HG02885 (cell line): ENCODE data around the gene BTBD9.

Experiments used
- ATAC-seq: cut with Tn5 transposase; IDR thresholded peaks from one replicate; pipeline ENCODE4 v1.9.1; 2021; ENCODE audit warnings: mild to moderate bottlenecking; ENCODE audit not compliant: unreplicated experiment, poor library complexity

The BTBD9 gene

DNA sequence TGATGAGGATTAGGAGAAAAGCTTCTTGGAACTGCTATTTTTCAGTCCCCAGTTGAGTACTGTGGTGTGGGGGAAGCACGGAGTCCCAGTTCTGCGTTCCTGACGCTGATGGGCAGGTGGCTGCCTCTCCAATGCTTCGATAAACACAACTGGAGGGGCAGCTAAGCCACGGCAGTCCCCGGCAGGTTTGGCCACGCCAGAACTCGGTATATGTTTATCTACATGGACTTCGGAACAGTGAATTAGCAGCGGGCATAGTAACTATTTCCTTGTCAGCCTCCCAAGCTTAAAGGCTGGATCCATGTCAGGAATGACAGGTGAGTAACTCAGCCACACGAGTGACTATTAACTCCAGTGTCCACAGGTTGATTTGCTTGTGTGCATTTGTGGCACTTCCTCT lies 465.8 kb downstream of the BTBD9 start:
- no peak for ATAC-seq

DNA sequence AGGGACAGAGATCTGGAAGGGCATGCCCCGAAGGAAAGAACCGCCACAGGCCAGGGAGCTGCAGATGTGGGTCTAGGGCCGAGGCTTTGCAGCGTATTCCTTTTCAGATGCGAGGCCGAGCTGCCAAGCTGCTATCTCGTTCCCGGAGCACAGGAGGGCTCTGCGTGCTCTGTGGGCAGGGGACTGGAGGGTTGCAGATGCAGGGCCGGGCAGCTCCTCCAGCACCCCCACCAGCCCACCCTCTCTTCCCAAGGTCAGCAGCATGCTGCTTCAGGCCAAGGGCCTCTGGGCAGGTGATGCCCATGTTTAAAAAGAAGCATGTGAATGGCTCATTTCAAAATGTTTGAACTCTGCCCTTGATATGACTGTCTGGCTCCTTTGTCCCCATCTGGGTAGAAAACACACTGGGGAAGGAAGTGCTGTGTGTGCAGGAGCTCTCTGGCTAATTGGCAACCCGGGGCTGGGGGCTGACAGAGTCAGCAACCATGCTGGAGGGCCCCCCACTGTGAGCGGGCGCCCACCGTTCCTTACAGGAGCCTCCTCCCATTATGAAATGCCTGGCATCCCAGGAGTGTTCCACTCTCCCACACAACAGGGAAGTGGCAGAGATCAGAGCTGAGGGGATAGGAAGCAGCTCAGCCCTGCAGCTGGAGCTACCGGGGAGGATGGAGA lies 466.9 kb downstream of the BTBD9 start:
- ATAC-seq, result no peak

DNA sequence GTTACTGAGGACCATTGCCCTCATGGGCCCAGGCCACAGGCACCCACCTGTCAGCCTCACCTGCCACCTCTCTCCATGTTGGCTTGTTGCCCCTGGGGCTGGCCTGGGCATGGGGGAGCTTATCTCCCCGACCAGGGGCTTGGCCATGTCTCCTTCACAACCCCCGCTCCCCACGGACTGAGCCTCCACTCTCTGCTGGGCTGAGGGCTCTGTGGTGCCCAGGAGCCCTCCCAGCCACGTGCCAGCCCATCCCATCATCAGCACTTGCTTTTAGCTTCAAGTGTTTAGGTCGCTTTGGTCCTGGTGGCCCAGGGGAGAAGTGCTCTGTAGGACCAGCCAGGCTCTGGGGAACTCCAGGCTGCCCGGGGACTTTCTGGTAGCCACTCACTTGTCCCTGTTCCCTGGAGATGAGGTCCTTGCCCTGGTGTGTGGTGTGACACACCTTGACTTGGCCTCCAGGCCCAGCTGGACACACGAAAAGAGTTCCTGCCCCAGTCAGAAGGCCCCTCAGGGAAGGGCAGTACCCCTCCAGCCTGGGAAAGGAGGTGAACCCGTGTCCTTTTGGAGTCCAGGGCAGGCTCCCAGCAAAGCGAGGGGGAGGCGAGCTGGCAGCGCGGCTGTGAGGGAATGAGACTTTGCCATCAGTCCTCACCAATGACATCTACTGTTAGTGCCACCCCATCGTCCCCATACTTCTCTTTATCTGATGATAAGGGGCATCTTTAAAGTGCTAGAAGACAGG lies 467.6 kb downstream of the BTBD9 start:
- no peak for ATAC-seq

DNA sequence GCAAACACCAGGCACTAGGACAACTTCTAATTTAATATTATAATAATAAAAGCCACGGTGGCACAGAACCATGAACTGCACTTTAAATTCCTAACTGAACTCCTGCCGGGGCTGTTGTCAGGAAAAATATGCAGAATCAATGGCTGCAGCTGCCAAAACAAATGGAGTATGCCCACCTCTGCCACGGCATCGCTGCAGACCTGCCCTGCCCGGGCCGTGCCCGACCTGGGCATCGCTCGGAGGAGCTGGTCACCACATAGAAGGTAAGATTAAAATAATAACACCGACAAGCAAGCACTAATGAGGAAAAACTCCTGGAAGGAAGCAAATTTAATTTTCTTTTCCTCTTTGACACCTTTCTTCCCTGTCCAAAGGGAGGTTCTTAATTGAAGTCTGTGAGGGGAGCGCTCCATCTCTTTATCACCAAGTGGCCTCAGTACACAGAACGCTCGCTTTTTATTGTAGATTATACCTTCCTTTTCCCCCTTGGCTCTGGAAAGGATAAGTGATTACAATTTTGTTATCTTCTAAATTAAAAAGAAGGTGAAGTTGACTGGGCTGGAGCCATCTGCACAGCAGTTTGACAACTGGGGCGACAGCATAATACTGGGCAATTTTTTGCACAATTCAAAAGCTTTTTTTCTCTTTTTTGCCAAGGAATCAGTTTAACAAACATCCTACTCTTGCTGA lies 468.9 kb downstream of the BTBD9 start:
- no peak for ATAC-seq

DNA sequence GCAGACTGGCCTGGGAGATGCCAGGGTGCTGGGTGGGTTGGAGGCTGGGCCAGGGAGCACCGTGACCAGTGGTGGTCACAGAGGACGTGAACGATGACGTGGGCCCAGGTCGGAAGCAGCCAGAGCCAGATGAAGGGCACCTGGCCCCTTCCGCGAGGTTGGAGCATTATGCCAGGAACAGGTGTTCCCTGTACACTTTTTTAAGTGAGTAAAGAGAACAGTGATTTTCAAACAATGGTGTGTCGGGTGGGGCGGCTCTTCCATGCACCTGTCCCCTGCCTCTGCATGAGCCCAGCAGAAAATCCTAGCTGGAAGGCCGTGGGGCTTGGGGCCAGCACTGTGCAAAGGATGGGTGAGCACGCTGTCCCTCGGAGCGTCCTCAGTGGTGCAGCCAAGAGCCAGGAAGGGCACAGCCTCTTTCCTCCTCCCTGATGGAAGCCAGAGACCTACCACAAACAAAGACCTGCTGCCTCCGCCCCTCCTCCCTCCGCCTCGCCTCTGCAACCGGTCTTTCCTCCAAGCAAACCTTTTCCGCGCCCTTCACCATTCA lies 469.7 kb downstream of the BTBD9 start:
- no peak for ATAC-seq

DNA sequence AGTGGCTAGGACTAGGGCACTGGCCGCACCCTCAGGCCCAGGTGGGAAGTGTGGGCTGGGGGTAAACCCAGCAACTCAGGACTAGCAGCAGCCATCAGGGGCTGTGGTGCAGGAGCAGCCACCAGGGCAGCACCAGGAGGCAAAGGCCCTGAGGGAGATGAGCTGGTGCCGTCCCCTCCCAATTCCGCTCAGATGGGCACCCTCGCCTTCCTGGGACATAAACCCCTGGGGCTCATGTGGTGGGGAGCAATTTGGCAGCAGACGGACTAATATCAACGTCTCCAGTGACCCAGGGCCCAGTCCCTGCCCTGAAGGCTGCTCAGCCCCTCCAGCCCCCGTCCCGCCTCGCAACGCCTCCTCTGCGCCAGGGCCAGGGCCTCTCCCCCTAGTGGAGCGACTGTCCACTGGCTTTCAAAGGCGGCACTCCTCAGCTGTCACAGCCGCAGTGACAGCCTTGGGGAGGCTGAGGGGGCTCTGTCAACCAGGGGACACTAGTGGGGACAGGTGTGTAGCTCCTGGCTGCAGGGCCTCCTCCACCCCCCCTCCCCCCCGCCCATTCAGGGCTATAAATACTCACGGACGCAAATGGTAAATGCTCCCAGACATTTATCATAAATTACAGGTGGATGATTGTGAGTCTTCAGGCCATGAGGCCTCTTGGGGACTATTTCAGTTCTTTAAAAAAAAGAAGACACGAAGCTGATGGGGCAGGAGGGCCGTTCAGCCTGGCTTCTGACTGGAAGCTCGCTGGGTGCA lies 470.3 kb downstream of the BTBD9 start:
- ATAC-seq, result no peak

DNA sequence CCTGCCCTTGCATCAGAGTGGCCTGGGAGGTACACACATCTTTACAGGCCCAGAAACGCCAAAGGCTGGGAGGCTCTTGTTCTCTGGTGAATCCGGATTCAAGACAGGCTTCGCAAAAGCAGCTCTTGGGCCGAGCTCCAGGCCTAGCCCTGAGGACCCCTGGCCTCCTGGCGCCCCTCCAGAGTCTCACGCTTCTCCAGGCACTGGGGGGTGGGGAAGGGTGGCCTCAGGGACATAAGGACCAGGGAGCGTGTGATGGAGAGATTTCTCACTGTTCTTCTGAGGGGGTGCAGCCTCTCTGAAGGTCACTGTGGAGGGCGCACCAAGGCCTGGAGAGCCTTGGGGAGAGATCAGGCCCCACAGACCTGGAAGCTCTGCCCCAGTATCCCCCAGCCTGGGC lies 471.0 kb downstream of the BTBD9 start:
- no peak for ATAC-seq

DNA sequence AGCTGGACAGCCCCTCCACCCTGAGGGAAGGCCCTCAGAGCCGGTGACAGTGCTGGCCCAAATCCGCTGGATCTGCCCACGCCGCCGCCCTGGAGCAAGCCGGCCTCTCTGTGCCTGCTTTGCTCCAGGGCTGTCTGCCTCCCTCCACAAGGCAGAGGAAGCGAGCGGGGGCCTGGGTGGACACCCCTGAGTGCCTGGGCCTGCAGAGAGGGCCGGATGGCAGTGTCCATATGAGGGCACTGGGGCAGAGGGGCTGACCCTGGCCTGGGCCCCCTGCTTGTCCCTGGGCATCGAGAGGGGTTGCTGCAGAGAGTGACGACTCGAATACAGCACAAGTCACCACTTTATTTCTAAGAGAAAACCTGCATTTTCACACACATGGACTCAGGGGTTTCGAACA lies 471.6 kb downstream of the BTBD9 start:
- no peak for ATAC-seq

DNA sequence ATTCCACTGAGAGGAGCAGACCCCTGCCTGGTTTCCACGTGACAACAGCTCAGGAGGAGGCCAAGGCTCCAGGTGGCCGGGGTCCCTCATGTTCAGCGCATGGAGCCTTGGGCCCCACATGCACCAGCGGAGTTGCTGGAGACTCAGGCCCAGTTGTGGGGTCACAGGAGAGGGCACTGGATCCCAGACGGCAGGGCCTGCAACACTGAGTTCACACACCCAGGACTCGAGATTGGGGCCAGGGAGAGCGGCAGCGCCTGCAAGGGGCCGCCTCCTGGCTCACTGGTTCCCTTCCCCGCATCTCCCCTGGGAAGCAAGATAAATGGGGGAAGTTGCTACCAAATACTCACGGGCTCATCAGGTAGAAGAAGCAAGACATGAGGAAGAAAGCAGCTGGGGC lies 472.1 kb downstream of the BTBD9 start:
- no peak for ATAC-seq

DNA sequence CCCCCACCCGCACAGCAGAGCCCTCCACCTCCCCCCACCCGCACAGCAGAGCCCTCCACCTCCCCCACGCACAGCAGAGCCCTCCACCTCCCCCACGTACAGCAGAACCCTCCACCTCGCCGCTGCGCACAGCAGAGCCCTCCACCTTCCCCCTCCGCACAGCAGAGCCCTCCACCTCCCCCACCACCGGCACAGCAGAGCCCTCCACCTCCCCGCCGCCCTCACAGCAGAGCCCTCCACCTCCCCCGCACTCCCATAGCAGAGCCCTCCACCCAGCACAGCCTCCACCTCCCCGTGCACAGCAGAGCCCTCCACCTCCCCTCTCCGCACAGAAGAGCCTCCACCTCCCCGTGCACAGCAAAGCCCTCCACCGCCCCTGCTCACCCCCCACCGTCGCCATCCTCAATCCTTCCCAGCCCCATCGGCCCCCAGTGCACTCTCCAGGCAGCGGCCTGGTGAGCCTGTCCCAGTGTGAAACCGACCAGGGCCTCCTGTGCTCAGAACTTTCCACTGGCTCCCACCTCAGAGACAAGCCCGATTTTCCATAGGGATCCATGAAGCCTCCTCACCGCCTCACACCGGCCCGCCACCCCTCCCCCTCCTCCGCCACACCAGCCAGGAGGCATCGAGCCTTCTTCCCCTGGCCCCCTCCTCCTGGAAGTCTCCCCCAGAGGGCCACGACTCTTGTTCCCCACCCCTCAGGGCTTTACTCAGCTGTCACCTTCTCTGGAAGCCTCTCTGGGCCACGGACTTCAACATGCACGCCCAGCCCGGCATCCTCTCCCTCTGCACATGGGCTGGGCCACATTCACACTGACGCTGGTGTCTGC lies 473.1 kb downstream of the BTBD9 start:
- ATAC-seq, result no peak

DNA sequence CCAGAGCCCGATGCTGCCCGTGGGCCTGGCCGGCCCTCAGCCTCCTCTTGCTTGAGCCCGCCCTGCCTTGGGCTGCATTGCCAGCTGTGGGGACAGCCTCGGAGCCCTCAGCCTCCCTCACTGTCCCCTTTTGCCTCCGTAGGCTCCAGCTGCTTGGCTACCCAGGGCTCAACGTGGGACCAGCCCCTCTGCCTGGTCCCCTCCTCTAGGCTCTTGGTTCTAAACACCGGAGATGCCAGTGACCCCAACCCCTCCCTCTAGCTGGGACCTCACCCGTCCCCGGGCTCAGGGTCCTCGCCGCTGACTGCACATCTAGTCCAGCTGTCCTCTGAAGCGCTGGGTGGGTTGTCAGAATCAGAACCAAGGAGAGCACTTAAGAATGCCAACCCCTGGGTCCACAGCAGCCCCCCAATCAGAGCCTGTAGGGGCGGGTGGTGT lies 475.0 kb downstream of the BTBD9 start:
- ATAC-seq, result no peak

DNA sequence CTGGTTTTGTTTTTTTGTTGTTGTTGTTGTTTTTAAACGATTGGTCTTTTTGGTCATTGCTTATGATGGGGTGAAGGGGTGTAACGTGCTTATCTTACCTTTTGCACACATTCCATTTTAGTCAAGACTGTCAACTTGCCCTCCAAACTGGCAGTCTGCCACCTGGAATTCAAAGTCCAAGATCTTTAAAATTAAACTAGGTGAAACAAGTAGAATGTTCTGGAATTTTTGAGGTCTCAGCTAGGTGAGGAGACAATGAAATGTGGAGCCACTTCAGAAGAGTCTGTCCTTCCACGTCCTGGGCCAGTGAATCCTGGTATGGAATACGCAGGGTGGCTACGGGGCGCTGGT lies 475.6 kb downstream of the BTBD9 start:
- ATAC-seq, result no peak

DNA sequence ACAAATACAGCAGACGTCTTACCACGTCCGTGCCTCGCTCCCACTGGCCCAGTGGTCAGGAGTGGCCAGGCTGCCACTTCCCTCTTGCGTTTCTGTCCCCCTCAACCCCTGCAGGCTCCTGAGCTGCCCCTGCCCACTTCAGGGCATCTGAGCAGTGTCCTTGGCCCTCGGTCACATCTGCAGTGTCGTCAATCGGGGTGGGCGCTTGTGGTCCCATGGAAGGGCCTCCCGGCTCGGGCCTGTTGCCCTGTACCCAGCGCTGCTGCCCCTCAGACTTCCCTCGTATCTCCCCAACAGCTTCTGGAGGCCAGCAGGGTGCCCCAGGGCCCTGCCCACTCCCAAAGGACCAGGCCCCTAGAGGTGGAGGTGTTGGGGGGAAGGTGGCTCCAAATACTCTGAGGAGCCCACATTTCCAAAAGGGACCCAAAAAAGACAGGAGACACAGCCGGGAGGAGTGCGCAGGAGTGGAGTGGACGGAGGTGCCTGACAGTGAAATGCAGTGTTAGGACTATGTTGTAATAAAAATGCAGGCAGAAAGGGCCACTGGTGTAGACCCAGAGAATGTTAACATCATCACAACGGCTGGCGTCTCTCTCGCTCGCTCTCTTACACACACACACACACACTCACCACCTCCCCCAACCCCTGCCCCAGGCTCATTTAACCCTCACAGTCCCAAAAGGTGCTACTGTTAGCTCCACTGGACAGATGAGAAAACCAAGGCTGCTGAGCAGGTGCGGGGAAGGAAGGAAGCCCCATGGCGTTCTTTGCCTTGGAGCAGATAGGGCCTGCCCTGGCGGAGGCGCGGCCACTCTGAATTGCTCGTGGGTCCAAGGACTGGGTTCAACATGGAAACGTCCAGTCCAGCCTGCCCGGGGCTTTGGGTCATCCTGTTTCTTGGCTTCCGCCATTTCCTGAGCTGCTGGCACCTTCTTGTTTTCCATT lies 476.3 kb downstream of the BTBD9 start:
- ATAC-seq, result no peak

DNA sequence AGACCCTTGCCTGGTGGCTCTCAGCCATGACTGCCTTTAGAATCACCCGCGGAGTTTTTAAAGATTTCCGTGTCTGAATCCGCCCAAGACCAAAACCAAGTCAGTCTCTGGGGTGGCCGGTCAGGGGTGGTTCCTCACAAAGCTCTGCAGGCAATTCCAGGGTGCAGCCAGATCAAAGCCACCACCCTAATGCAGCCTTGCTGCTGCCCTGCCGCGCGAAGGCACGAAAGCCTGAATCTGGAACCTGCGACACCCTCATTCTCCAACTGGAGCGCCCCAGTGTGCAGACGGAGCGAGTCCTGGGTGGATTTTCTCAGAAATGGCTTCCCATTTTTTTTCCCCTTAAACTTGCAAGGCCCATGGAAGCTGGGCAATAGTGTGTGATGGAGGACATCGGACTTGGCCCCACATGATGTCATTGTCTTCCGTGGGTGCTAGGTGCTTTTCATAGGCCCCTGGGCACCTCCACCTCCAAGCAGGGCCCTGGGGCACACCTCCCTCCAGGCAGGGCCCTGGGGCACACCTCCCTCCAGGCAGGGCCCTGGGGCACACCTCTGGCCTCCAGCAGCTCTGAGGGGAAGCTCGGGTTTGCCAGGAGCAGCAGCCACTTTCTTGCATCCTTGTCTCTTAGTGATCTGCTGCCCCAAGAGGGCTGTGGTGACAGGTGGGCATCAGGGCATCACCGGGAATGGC lies 477.1 kb downstream of the BTBD9 start:
- no peak for ATAC-seq

DNA sequence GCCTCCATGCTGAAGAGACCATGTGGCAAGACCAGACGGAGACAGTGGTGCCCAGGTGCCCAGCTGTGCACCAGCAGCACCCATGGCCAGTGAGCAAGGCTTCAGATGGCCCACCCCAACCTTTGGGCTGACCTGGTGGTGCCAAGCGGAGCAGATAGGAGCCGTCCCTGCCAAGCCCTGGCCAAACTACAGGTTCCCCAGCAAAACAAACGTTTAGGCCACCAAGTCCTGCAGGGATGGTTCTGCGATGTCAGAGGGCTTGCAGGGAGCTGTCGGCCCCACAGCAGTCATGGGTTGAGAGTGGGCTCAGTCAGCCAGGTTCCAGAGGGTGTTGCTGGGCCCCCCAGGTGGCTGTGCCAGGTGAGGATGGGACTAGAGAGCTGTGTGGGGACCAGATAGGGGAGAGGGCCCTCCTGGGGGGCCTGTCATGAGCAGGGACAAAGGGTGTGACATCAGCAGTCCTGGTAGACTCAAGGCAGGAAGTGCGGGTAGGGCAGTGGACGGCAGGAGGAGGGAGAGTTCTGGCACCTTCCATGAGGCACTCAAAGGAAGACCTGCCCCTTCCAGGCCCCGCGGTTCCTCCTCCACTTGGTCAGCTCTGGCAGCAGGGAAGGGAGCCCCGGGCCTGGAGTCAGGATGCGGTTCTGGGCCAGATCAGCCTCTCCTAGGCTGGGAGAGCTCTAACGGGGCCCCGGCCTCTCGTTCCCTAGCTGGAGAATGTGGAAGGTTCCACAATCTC lies 477.8 kb downstream of the BTBD9 start:
- ATAC-seq, result no peak

DNA sequence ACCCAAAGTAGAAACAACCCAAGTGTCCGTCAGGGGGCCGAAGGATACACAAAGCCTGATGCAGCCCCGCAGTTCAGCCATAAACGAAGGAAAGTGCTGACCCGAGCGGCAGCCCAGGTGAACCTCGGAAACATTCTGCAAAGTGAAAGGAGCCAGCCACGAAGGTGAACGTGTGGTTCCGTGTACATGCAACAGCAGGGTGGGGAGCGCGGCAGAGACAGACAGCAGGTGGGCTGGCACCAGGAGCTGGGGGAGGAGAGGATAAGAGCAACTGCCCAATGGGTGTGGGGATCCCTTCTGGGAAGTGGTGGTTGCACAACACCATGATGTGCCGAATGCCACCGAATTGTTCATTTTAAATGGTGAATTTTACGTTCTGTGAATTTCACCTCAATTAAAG lies 478.4 kb downstream of the BTBD9 start:
- no peak for ATAC-seq

DNA sequence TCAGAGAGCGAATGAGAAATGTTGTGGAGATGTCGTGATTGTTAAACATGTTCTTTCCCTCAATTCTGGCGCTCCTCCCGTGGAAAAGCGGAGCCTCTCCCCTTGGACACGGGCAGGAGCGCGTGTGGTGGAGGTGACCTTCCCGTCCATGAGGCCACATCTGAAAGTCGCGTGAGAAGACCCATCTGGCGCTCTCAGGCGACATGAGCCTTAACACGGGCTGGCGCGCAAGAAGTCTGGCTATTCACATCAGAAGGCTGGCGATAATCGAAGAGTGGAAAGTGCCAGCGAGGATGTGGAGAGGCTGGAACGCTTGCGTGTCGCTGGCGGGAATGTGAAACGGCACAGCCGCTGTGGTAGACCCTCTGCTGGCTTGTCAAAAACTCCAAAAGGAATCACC lies 478.9 kb downstream of the BTBD9 start:
- ATAC-seq, result no peak
